IMR-90 (cell line): ENCODE data around the gene ANKRD65. TPM values are rescaled to one million over a fixed set of nuclear protein-coding genes. Genes with fewer than 3 reads are reported as not detected.
"Not testable (repeated sequence)": the region's sequence is repeated elsewhere in the genome, so short reads cannot be mapped to it uniquely, and the experiment has no call there.

ENCODE experiments used
- ATAC-seq: fragments of 200-7000 bp; cut with Tn5 transposase; 2 replicates; pipeline ENCODE4 v1.9.1; 2020; ENCODE audit warnings: low read depth, mild to moderate bottlenecking, moderate library complexity
- BruUV-seq: library from RNA; stranded (reverse); fragments of 400-500 nt; replicated peaks from 2 replicates; lab custom pipeline; 2021; lab: Mats Ljungman, UMichigan
- CTCF ChIA-PET: fragments of 300-600 bp; formaldehyde crosslinking; extraction: SDS; loops from one replicate; lab custom pipeline; 2021; ENCODE audit warnings: antibody characterized with exemption; lab: Yijun Ruan, JAX
- POLR2A ChIA-PET: fragments of 300-600 bp; sonication (Branson Sonifier 250); formaldehyde crosslinking; loops from one replicate; lab custom pipeline; 2022; ENCODE audit warnings: antibody characterized with exemption; ENCODE audit not compliant: unreplicated experiment; lab: Charles Lee
- DNase-seq: peaks from one replicate; pipeline ENCODE4 v3.0.0; 2013
- H2AFZ ChIP-seq: replicated peaks from 2 replicates; pipeline ENCODE3; 2013; ENCODE audit warnings: low read length, mild to moderate bottlenecking; ENCODE audit not compliant: poor library complexity
- H2AK5ac ChIP-seq: 2 replicates; pipeline ENCODE4 v1.6.1; 2013; ENCODE audit warnings: low read depth, low read length, inconsistent platforms
- H2AK9ac ChIP-seq: replicated peaks from 2 replicates; pipeline ENCODE3; 2013; ENCODE audit warnings: mild to moderate bottlenecking, low read depth, low read length, moderate library complexity; ENCODE audit not compliant: poor library complexity
- H2BK120ac ChIP-seq: 2 replicates; pipeline ENCODE4 v1.6.1; 2013; ENCODE audit warnings: low read depth, low read length, inconsistent platforms
- H2BK15ac ChIP-seq: 3 replicates; pipeline ENCODE4 v1.6.1; 2013; ENCODE audit warnings: low read depth, low read length, inconsistent platforms
- H2BK20ac ChIP-seq: 2 replicates; pipeline ENCODE4 v1.6.1; 2013; ENCODE audit warnings: low read depth, mild to moderate bottlenecking, inconsistent platforms, low read length, moderate library complexity
- H2BK5ac ChIP-seq: 2 replicates; pipeline ENCODE4 v1.6.1; 2013; ENCODE audit warnings: mild to moderate bottlenecking, low read depth, low read length, inconsistent platforms; ENCODE audit not compliant: poor library complexity, severe bottlenecking
- H3K14ac ChIP-seq: replicated peaks from 2 replicates; pipeline ENCODE4 v1.6.1; 2013; ENCODE audit warnings: low read depth, low read length, inconsistent platforms
- H3K18ac ChIP-seq: 2 replicates; pipeline ENCODE4 v1.6.1; 2013; ENCODE audit warnings: low read depth, low read length, control low read depth
- H3K23ac ChIP-seq: 2 replicates; pipeline ENCODE4 v1.6.1; 2013; ENCODE audit warnings: low read depth, low read length, inconsistent platforms
- H3K27ac ChIP-seq: 2 replicates; pipeline ENCODE4 v1.5.1; 2013; ENCODE audit warnings: mild to moderate bottlenecking, control low read depth, low read length; ENCODE audit not compliant: insufficient read depth
- H3K27me3 ChIP-seq: 2 replicates; pipeline ENCODE4 v1.6.1; 2013; ENCODE audit warnings: low read length; ENCODE audit not compliant: control insufficient read depth, insufficient read depth
- H3K36me3 ChIP-seq: 2 replicates; pipeline ENCODE4 v1.6.1; 2013; ENCODE audit warnings: low read length, mixed read lengths; ENCODE audit not compliant: control insufficient read depth, insufficient read depth
- H3K4ac ChIP-seq: 2 replicates; pipeline ENCODE4 v1.6.1; 2013; ENCODE audit warnings: low read depth, low read length, inconsistent platforms
- H3K4me1 ChIP-seq: 2 replicates; pipeline ENCODE4 v1.6.1; 2013; ENCODE audit warnings: low read length, mixed read lengths; ENCODE audit not compliant: control insufficient read depth, insufficient read depth
- H3K4me2 ChIP-seq: 2 replicates; pipeline ENCODE4 v1.6.1; 2013; ENCODE audit warnings: low read depth, mild to moderate bottlenecking, control low read depth, low read length, moderate library complexity
- H3K4me3 ChIP-seq: 2 replicates; pipeline ENCODE4 v1.5.1; 2013; ENCODE audit warnings: low read depth, mild to moderate bottlenecking, control low read depth, low read length, moderate library complexity; ENCODE audit not compliant: insufficient read depth
- H3K56ac ChIP-seq: 2 replicates; pipeline ENCODE4 v1.6.1; 2013; ENCODE audit warnings: low read length, inconsistent platforms; ENCODE audit not compliant: insufficient read depth; ENCODE audit errors: extremely low read depth
- H3K79me1 ChIP-seq, 2 experiments: 2 replicates each; pipeline ENCODE4 v1.6.1; 2013; ENCODE audit warnings: low read length in 2 of 2, inconsistent platforms in 1 of 2, low read depth in 1 of 2
- H3K9ac ChIP-seq: 2 replicates; pipeline ENCODE4 v1.6.1; 2013; ENCODE audit warnings: low read depth, low read length, control low read depth
- H3K9me1 ChIP-seq: 2 replicates; pipeline ENCODE4 v1.6.1; 2013; ENCODE audit warnings: low read length, inconsistent platforms; ENCODE audit not compliant: insufficient read depth
- H3K9me3 ChIP-seq: 2 replicates; pipeline ENCODE4 v1.6.1; 2013; ENCODE audit warnings: low read length; ENCODE audit not compliant: control insufficient read depth, insufficient read depth
- H4K20me1 ChIP-seq: 2 replicates; pipeline ENCODE4 v1.6.1; 2013; ENCODE audit warnings: low read length, inconsistent platforms; ENCODE audit not compliant: insufficient read depth
- H4K5ac ChIP-seq: 2 replicates; pipeline ENCODE4 v1.6.1; 2013; ENCODE audit warnings: mild to moderate bottlenecking, low read depth, low read length, control low read depth
- H4K8ac ChIP-seq, 2 experiments: 2 replicates each; pipeline ENCODE4 v1.6.1; 2013; ENCODE audit warnings: low read depth in 2 of 2, low read length in 2 of 2, control low read depth in 1 of 2, inconsistent platforms in 1 of 2
- H4K91ac ChIP-seq: 2 replicates; pipeline ENCODE4 v1.6.1; 2013; ENCODE audit warnings: low read depth, low read length, inconsistent platforms; ENCODE audit not compliant: insufficient read depth
- WGBS, 2 experiments: methylation state at CpG; one replicate each; pipeline versions ENCODE4 v1.1.5 to v1.1.7; 2013; ENCODE audit warnings: missing lambda C conversion rate in 2 of 2; ENCODE audit not compliant: insufficient read length in 1 of 2; ENCODE audit errors: extremely low coverage in 2 of 2; 5-methylcytosine and 5-hydroxymethylcytosine counted together
- dilution Hi-C: fragments of 300-500 bp; cut with HindIII; formaldehyde crosslinking; loops from one replicate; pipeline ENCODE4 v1.14.3; 2018; ENCODE audit warnings: low sequenced_read_pairs; ENCODE audit not compliant: unreplicated experiment
- in situ Hi-C: fragments of 300-500 bp; cut with MboI; formaldehyde crosslinking; loops from 3 replicates; pipeline ENCODE4 v1.14.3; 2019; ENCODE audit warnings: low sequenced_read_pairs, inconsistent platforms, mixed read lengths
- intact Hi-C: fragments of 100-400 bp; cut with micrococcal nuclease; formaldehyde crosslinking; loops from 2 replicates; pipeline ENCODE4 v1.10.0; 2022
- polyA plus RNA-seq, 3 experiments: library from polyadenylated mRNA; depleted of rRNA; stranded (reverse); fragments of >200 nt; gene quantifications; 2 replicates each; pipeline ENCODE4 v1.2.3, GENCODE V29; 2012; ENCODE audit warnings: low replicate concordance in 1 of 3
- total RNA-seq: library from RNA; depleted of rRNA; stranded (reverse); fragments of >200 nt; gene quantifications from 2 replicates; pipeline ENCODE4 v1.2.3, GENCODE V29; 2012

The ANKRD65 gene
- total and polyA plus RNA-seq, 2 of the 4 experiments (the other 2 are of a cell fraction): 0.09 TPM; not detected in 1

- peaks cover 2 to 10% of the 10 kb centered on the region in 2 experiments; a peak in 2 of 4 replicates for H3K79me1 ChIP-seq
- H2BK15ac ChIP-seq, in situ Hi-C loops, H4K91ac ChIP-seq, H3K4me3 ChIP-seq, ATAC-seq, H3K18ac ChIP-seq, H2BK20ac ChIP-seq, H3K9me1 ChIP-seq, H2AK5ac ChIP-seq, H4K20me1 ChIP-seq, H2BK5ac ChIP-seq, BruUV-seq, H2AK9ac ChIP-seq, H2AFZ ChIP-seq, H4K5ac ChIP-seq, H3K4me2 ChIP-seq, H3K4ac ChIP-seq, intact Hi-C loops, H3K4me1 ChIP-seq, H3K14ac ChIP-seq, DNase-seq, H2BK120ac ChIP-seq, H3K23ac ChIP-seq, H3K9me3 ChIP-seq, dilution Hi-C loops, H3K27me3 ChIP-seq, H3K36me3 ChIP-seq, CTCF ChIA-PET, H3K27ac ChIP-seq, POLR2A ChIA-PET, H3K9ac ChIP-seq, H4K8ac ChIP-seq, H3K56ac ChIP-seq: not testable (repeated sequence)
- no CpG with 5 or more reads among the region's 44 CpGs for WGBS, 2 experiments
Measured at GRCh38 chr1:1468196-1468985, 47.3 kb upstream of the ANKRD65 start.
